ENCODE data around the gene RETN. TPM values are rescaled to one million over a fixed set of nuclear protein-coding genes. Genes with fewer than 3 reads are reported as not detected.
A peak's percentile ranks its signal among the peaks of the same experiment; 100 is the strongest.

Gene RETN
- total RNA-seq, 4 donors from 2014 or later, result not detected

DNA sequence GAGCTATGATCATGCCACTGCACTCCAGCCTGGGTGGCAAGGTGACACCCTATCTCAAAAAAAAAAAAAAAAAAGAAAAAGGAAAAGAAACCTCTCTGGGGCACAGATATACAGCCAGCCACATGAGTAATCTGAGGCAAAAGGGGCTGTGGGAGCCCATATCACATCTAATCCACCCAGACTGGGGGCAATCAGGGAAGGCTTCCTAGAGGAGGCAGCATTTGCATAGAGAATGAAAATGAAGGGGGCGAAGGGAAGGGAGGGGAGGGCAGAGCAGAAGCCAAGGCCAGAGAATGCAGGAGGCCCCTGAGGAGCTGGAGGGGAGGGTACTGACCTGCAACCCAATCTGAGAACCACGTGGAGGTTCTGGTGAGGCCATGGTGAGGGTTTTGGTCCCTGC is 18.7 kb upstream of the RETN start:
- TF ChIP-seq POLR2A (IDR thresholded peaks at IDR 0.05), result no peak
- TF ChIP-seq, protein P1, sequence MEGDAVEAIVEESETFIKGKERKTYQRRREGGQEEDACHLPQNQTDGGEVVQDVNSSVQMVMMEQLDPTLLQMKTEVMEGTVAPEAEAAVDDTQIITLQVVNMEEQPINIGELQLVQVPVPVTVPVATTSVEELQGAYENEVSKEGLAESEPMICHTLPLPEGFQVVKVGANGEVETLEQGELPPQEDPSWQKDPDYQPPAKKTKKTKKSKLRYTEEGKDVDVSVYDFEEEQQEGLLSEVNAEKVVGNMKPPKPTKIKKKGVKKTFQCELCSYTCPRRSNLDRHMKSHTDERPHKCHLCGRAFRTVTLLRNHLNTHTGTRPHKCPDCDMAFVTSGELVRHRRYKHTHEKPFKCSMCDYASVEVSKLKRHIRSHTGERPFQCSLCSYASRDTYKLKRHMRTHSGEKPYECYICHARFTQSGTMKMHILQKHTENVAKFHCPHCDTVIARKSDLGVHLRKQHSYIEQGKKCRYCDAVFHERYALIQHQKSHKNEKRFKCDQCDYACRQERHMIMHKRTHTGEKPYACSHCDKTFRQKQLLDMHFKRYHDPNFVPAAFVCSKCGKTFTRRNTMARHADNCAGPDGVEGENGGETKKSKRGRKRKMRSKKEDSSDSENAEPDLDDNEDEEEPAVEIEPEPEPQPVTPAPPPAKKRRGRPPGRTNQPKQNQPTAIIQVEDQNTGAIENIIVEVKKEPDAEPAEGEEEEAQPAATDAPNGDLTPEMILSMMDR (IDR thresholded peaks at IDR 0.05), result no peak
- Histone ChIP-seq H3K4me1 (no peaks in the 10 kb centered on the region), H3K27ac (no peak overlapping the region), H3K4me3 (no peak overlapping the region), H3K9me3 (no peaks in the 10 kb centered on the region), H3K27me3 (peaks cover 0 to 7% of the 10 kb centered on the region in 2 donors), H3K36me3 (no peaks in the 10 kb centered on the region)
- intact Hi-C loops (cut with DNase I; ENCODE audit: low total_unique reads), result no loop called here
- no peak for DNase-seq

DNA sequence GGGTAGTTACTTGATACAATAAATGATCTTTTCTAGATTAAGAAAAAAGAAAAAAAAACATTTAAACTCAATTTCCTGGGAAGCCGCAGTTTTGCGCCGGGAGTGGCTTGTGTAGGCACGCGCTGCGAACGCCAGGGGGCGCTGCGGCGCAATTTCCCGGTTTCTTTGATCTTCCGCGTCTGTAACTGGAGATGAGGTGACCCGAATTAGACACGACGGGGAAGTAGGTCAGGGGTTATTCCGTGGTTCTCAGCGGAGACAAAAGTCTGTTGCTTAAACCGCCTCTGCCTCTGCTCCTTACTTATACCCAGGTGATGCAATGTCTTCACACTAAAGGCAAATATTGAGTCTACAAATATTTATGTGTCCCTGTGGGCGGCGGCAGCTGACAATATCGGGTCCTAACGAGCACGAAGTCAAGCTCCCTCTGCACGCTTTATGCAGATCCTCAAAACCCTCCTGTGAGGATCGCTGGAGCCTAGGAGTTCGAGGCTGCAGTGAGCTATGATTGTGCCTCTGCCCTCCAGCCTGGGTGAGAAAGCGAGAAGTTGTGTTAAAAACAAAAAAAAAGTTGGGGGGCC is 16.7 kb upstream of the RETN start:
- no peak overlapping the region for H3K27ac ChIP-seq

DNA sequence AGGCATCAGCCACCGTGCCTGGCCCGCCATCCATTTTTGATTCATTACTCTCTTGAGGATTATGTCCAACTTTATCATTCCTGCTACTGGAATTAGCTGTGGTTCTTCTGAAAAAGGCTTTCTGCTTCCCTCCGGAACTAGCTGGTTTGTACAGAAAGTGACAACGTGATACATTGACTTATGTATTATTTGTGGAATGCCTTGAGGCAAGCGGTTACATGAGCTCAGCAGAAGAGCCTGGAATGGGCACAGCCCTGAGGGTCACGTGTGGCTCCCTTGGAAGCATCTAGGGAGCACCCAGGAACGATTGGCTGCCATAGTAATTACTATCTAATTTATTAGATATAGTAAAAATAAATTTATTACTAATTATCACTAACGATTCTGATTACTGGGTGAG is 14.4 kb upstream of the RETN start:
- no peak overlapping the region for H3K4me3 ChIP-seq
- intact Hi-C loops (cut with DNase I; ENCODE audit: low total_unique reads), result no loop called here
- H3K4me1 ChIP-seq, result no peaks in the 10 kb centered on the region
- H3K9me3 ChIP-seq, result no peaks in the 10 kb centered on the region
- no peak for DNase-seq
- no peak overlapping the region for H3K27ac ChIP-seq
- peaks cover 0 to 7% of the 10 kb centered on the region in 2 donors for H3K27me3 ChIP-seq
- no peaks in the 10 kb centered on the region for H3K36me3 ChIP-seq
- no peak for TF ChIP-seq POLR2A (IDR thresholded peaks at IDR 0.05)

More for the DNA sequence above, 16.7 kb upstream of the RETN start:
- Histone ChIP-seq H3K4me3 (no peak overlapping the region), H3K36me3 (no peaks in the 10 kb centered on the region), H3K9me3 (no peaks in the 10 kb centered on the region), H3K4me1 (no peaks in the 10 kb centered on the region), H3K27me3 (peaks cover 0 to 7% of the 10 kb centered on the region in 2 donors)
- peak; percentile 74 to 79 for DNase-seq
- no peak for TF ChIP-seq POLR2A (IDR thresholded peaks at IDR 0.05)
- TF ChIP-seq, protein P1 (IDR thresholded peaks at IDR 0.05), result peak; percentile 88 to 95 (median 90)
- intact Hi-C loops (cut with DNase I; ENCODE audit: low total_unique reads), result no loop called here

DNA sequence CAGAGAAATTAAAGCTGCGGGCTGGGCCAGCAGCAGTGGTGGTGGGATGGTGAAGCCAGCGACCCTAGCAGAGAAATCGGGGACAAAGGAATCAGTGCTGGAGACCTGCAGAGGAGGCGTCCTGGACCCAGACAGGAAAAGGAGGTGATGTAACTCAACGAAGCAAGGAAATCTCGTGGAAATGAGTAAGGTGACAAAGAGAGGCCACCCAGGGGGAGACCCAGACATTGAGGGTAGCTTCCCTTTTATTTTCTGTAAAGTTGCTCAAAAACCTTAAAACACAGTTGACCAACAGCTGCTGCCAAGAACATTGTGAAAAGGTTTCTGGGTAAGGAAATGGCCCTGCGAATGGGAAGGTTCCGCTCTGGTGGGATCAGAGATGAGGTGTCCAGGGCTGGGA is 13.3 kb upstream of the RETN start:
- DNase-seq, result no peak
- H3K4me1 ChIP-seq, result no peaks in the 10 kb centered on the region
- H3K36me3 ChIP-seq, result no peaks in the 10 kb centered on the region
- H3K9me3 ChIP-seq, result no peaks in the 10 kb centered on the region
- no peak overlapping the region for H3K4me3 ChIP-seq
- intact Hi-C loops (cut with DNase I; ENCODE audit: low total_unique reads), result no loop called here
- H3K27ac ChIP-seq, result no peak overlapping the region
- peaks cover 0 to 7% of the 10 kb centered on the region in 2 donors for H3K27me3 ChIP-seq
- TF ChIP-seq POLR2A (IDR thresholded peaks at IDR 0.05), result no peak

DNA sequence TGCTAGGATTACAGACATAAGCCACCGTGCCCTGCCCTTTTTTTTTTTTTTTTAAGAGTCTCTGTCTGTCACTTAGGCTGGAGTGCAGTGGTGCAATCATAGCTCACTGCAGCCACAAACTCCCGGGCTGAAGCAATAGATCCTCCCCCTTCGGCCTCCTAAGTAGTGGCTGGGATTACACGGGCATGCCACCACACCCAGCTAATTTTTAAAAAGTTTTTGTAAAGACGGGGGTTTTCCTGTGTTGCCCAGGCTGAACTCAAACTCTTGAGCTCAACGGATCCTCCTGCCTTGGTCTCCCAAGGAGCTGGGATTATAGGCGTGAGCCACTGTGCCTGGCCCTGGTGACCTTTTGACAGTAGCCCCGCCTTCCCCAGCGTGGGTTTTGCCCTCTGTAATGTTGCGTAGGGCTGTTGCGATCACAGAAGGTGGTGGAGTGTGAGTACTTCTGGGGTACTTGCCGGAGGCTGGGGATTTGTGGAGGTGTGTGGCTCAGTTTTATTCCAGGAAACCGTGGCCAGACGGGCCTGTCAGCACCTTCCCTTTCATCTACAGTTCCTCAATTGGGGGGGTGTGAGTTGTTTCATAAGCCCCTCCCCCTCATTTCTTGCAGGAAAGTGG is 11.6 kb upstream of the RETN start:
- no peaks in the 10 kb centered on the region for H3K9me3 ChIP-seq
- no peaks in the 10 kb centered on the region for H3K27me3 ChIP-seq
- no peak for DNase-seq
- H3K4me3 ChIP-seq, result no peak overlapping the region
- no peaks in the 10 kb centered on the region for H3K36me3 ChIP-seq
- H3K27ac ChIP-seq, result no peak overlapping the region
- intact Hi-C loops (cut with DNase I; ENCODE audit: low total_unique reads), result no loop called here
- H3K4me1 ChIP-seq, result no peaks in the 10 kb centered on the region
- TF ChIP-seq, protein P1 (IDR thresholded peaks at IDR 0.05), result no peak
- no peak for TF ChIP-seq POLR2A (IDR thresholded peaks at IDR 0.05)

DNA sequence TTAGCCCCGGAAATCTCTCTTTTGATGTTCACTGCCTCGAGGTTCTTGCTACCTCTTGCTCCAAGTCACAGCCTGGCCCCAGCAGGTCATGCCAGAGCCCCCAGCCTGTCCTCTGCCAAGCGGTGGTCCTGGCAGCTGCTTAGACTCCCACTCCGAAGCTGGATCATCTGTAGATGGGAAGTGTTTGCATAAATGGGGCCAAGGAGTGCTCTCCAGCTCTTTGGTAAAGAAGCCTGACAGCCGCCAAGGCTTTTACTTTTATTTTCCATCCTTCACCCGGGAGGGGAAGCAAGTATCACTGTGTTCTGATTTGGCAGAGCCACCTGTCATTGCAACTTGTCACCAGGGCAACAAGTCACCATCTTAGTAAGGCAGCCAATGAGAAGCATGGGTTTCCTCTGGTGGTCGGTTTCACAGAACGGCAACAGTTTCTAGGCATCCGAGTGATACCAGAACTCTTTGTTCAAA is 10.6 kb upstream of the RETN start:
- H3K27ac ChIP-seq, result no peak overlapping the region
- no peak for TF ChIP-seq POLR2A (IDR thresholded peaks at IDR 0.05)
- TF ChIP-seq, protein P1 (IDR thresholded peaks at IDR 0.05), result no peak
- intact Hi-C loops (cut with DNase I; ENCODE audit: low total_unique reads), result no loop called here
- H3K4me3 ChIP-seq, result no peak overlapping the region
- H3K36me3 ChIP-seq, result no peaks in the 10 kb centered on the region
- no peaks in the 10 kb centered on the region for H3K4me1 ChIP-seq
- no peaks in the 10 kb centered on the region for H3K27me3 ChIP-seq
- H3K9me3 ChIP-seq, result no peaks in the 10 kb centered on the region
- DNase-seq, result no peak
